ENCODE results near the gene ZNF140.

Gene ZNF140

GRCh38 chr12:133130038-133130807 is 49.5 kb downstream of the ZNF140 start, which contains the start of the genes ZNF10 and ZNF891:
Gene ZNF10, plus strand, starts transcription at chr12:133130627. Its CDS starts 13,866 bp downstream, at chr12:133144493.
Gene ZNF891, minus strand, starts transcription at chr12:133130274. Its CDS starts 8,356 bp downstream, at chr12:133121918.
- peak; percentile 96 to 98 for DNase-seq (ENCODE audit: low read depth in 2 of 2)

GRCh38 chr12:133130808-133131128 is 50.0 kb downstream of the ZNF140 start:
- no peak for DNase-seq (ENCODE audit: low read depth in 2 of 2)

- DNase-seq (ENCODE audit: low read depth in 2 of 2): no peak
These were observed 55.0 kb downstream of the ZNF140 start for GRCh38 chr12:133135747-133136146.

- DNase-seq (ENCODE audit: low read depth in 2 of 2): no peak
These were observed 65.3 kb downstream of the ZNF140 start for GRCh38 chr12:133145981-133146380.

- DNase-seq (ENCODE audit: low read depth in 2 of 2): no peak
These were observed 75.5 kb downstream of the ZNF140 start for GRCh38 chr12:133156125-133156690.

Data from stimulated activated CD4-positive, alpha-beta T cell treated with anti-CD3 and anti-CD28 coated beads, Interleukin-1b, Interleukin-23, amount 100 ng/mL, for 4 hours (primary cell).